Spleen (tissue), 7 donors: ENCODE measurements around the gene KCTD3.

Experiments used
- POLR2A ChIP-seq, 3 donors: fragments of 450-650 bp; IDR thresholded peaks; one replicate each; pipeline ENCODE4 v1.5.1; 2017; ENCODE audit warnings: antibody characterized with exemption in 3 of 3, mild to moderate bottlenecking in 1 of 3
- POLR2AphosphoS5 ChIP-seq, 3 donors: sonication (generic); formaldehyde crosslinking; IDR thresholded peaks; one replicate each; pipeline ENCODE4 v1.5.1; 2017; ENCODE audit warnings: antibody characterized with exemption in 3 of 3
- TF ChIP-seq, protein P1 (sequence below), 11 experiments: fragments of 200-600 bp in 7 of 11; fragments of 450-650 bp in 4 of 11; sonication (generic) in 4 of 11; IDR thresholded peaks in 8 of 11; conservative IDR thresholded peaks in 3 of 11; 1 replicate in 7 of 11; 2 replicates in 4 of 11; pipeline versions ENCODE4 v1.4.0 to v1.8.0; 2016 to 2021; ENCODE audit warnings: antibody characterized with exemption in 11 of 11, inconsistent platforms in 4 of 11, mild to moderate bottlenecking in 1 of 11
- donor health status: DM: no; HTN: no; CAD: no; lungs with moderate emphysema.
- donor health status: DM: no; HTN: no; CAD: no.
- donor health status: DM: no; HTN: no; CAD: no.

DNA sequence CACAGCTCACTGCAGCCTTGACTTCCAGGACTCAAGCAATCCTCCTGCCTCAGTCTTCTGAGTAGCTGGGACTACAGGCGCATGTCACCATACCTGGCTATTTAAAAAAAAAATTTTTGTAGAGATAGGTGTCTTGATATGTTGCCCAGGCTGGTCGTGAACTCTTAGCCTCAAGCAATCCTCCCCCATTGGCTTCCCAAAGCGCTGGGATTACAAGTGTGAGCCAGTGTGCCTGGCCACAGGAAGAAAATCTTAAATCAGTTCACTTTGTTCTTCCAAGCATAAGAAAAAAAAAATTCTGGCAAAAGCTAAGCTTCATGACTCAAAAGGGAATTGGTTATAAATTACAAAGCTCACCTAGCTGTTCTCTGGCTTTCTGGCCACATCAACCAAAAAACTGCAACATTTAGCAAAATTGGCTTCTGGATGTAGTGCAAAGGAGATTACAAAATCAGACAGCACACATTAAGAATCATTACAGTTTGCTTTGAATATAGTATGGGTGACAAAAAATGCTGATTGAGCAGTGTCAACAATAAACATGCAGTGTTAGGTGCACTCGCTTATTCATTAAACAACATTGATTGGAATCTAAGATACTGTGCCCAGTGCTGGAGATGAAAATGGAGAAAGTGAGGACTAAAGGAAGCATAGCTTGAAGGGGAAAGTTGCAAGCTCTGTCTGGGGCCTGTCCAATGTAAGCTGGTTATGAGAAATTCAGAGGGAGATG lies 76.7 kb downstream of the KCTD3 start:
- TF ChIP-seq, protein P1, sequence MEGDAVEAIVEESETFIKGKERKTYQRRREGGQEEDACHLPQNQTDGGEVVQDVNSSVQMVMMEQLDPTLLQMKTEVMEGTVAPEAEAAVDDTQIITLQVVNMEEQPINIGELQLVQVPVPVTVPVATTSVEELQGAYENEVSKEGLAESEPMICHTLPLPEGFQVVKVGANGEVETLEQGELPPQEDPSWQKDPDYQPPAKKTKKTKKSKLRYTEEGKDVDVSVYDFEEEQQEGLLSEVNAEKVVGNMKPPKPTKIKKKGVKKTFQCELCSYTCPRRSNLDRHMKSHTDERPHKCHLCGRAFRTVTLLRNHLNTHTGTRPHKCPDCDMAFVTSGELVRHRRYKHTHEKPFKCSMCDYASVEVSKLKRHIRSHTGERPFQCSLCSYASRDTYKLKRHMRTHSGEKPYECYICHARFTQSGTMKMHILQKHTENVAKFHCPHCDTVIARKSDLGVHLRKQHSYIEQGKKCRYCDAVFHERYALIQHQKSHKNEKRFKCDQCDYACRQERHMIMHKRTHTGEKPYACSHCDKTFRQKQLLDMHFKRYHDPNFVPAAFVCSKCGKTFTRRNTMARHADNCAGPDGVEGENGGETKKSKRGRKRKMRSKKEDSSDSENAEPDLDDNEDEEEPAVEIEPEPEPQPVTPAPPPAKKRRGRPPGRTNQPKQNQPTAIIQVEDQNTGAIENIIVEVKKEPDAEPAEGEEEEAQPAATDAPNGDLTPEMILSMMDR (IDR thresholded peaks at IDR 0.05 in 8 of 11, conservative IDR thresholded peaks at IDR 0.05 in 3 of 11) = no peak
- TF ChIP-seq POLR2AphosphoS5 (IDR thresholded peaks at IDR 0.05) (no peak), POLR2A (IDR thresholded peaks at IDR 0.05) (no peak)
